Kasumi-1 (cell line): Measurements from ENCODE around the gene PSMB4.
"Not testable (repeated sequence)": the region's sequence is repeated elsewhere in the genome, so short reads cannot be mapped to it uniquely, and the experiment has no call there.

Experiments used
- DNase-seq, 2 experiments: peaks; one replicate each; lab custom pipeline; 2025; lab: John Stamatoyannopoulos, UW

Gene PSMB4

GRCh38 chr1:151390221-151391078 lies 8.9 kb upstream of the PSMB4 start:
- DNase-seq = not testable (repeated sequence)

- DNase-seq = no peak
These were observed 8.3 kb upstream of the PSMB4 start for GRCh38 chr1:151391079-151391563.

- DNase-seq = no peak
These were observed 5.8 kb upstream of the PSMB4 start for GRCh38 chr1:151393583-151393982.

GRCh38 chr1:151396265-151396664 lies 3.1 kb upstream of the PSMB4 start:
- DNase-seq = not testable (repeated sequence)

- DNase-seq = no peak
These were observed 1.9 kb downstream of the PSMB4 start for GRCh38 chr1:151401125-151401788.

GRCh38 chr1:151401860-151402259 lies 2.5 kb downstream of the PSMB4 start:
- no peak for DNase-seq

GRCh38 chr1:151402764-151403163 lies 3.4 kb downstream of the PSMB4 start:
- no peak for DNase-seq

GRCh38 chr1:151403612-151404011 lies 4.2 kb downstream of the PSMB4 start:
- DNase-seq = no peak

GRCh38 chr1:151405187-151405951 lies 6.0 kb downstream of the PSMB4 start:
- DNase-seq = no peak

- DNase-seq = no peak
These were observed 6.8 kb downstream of the PSMB4 start for GRCh38 chr1:151406176-151406575.

- DNase-seq = no peak
These were observed 7.9 kb downstream of the PSMB4 start for GRCh38 chr1:151407304-151407703.

- no peak for DNase-seq
These were observed 9.5 kb downstream of the PSMB4 start for GRCh38 chr1:151408891-151409290.

- no peak for DNase-seq
These were observed 12.5 kb downstream of the PSMB4 start for GRCh38 chr1:151411884-151412283.

- no peak for DNase-seq
These were observed 16.9 kb downstream of the PSMB4 start for GRCh38 chr1:151416231-151416630.

GRCh38 chr1:151418081-151418480 lies 18.7 kb downstream of the PSMB4 start:
- DNase-seq = no peak

- no peak for DNase-seq
These were observed 20.4 kb downstream of the PSMB4 start for GRCh38 chr1:151419819-151420218.

- DNase-seq = no peak
These were observed 25.7 kb downstream of the PSMB4 start for GRCh38 chr1:151425103-151425502.

GRCh38 chr1:151428068-151428467 lies 28.7 kb downstream of the PSMB4 start:
- DNase-seq = no peak

GRCh38 chr1:151433827-151434226 lies 34.5 kb downstream of the PSMB4 start:
- not testable (repeated sequence) for DNase-seq

GRCh38 chr1:151435174-151435573 lies 35.8 kb downstream of the PSMB4 start:
- no peak for DNase-seq

GRCh38 chr1:151436985-151437384 lies 37.6 kb downstream of the PSMB4 start:
- no peak for DNase-seq

GRCh38 chr1:151437396-151437795 lies 38.0 kb downstream of the PSMB4 start:
- not testable (repeated sequence) for DNase-seq
